GM12878 (cell line): Measurements from ENCODE around the gene RXFP4. TPM values are rescaled to one million over a fixed set of nuclear protein-coding genes. Genes with fewer than 3 reads are reported as not detected.

ENCODE experiments used
- ATAC-seq: fragments of 200-7000 bp; cut with Tn5 transposase; 3 replicates; pipeline ENCODE4 v1.9.1; 2020; ENCODE audit warnings: mild to moderate bottlenecking, moderate library complexity
- BruUV-seq: library from RNA; stranded (reverse); fragments of 400-500 nt; replicated peaks from 2 replicates; lab custom pipeline; 2021; lab: Mats Ljungman, UMichigan
- CTCF ChIA-PET: fragments of 300-600 bp; sonication (Branson Sonifier 250); formaldehyde crosslinking; extraction: SDS; loops from one replicate; lab custom pipeline; 2021; ENCODE audit warnings: inconsistent platforms; lab: Yijun Ruan, JAX
- POLR2A ChIA-PET: fragments of 350-600 bp; formaldehyde crosslinking; extraction: SDS; loops from one replicate; lab custom pipeline; 2021; ENCODE audit warnings: inconsistent platforms; lab: Charles Lee
- RAD21 ChIA-PET: fragments of 300-600 bp; sonication (Branson Sonifier 250); formaldehyde crosslinking; loops from one replicate; lab custom pipeline; 2023; ENCODE audit warnings: antibody characterized with exemption; ENCODE audit not compliant: unreplicated experiment; lab: Charles Lee
- SMC1A ChIA-PET: fragments of 300-600 bp; sonication (Branson Sonifier 250); formaldehyde crosslinking; loops from one replicate; lab custom pipeline; 2023; ENCODE audit not compliant: unreplicated experiment, uncharacterized antibody; lab: Charles Lee
- DNase-seq: peaks from one replicate; pipeline ENCODE4 v3.0.0-alpha.2; 2011; ENCODE audit warnings: low read depth, low spot score
- FAIRE-seq: peaks from 3 replicates; lab custom pipeline; 2011; peaks lifted over from hg19 to GRCh38; lab: Jason Lieb, UNC
- H2AFZ ChIP-seq: 2 replicates; pipeline ENCODE4 v1.6.0; 2011; ENCODE audit warnings: low read depth, low read length, control low read depth; ENCODE audit not compliant: control insufficient read depth
- H3K27ac ChIP-seq: 2 replicates; pipeline ENCODE4 v1.5.1; 2011; ENCODE audit warnings: control low read depth; ENCODE audit not compliant: control insufficient read depth, insufficient read depth
- H3K27me3 ChIP-seq, 2 experiments: replicated peaks in 1 of 2; 2 replicates each; pipeline versions ENCODE4 v1.6.0 to v1.6.1; 2011; ENCODE audit warnings: low read length in 1 of 2; ENCODE audit not compliant: control insufficient read depth in 2 of 2, insufficient read depth in 2 of 2
- H3K36me3 ChIP-seq, 2 experiments: 2 replicates each; pipeline ENCODE4 v1.5.1; 2011; ENCODE audit warnings: low read length in 1 of 2; ENCODE audit not compliant: control insufficient read depth in 2 of 2, insufficient read depth in 2 of 2
- H3K4me1 ChIP-seq: 2 replicates; pipeline ENCODE4 v1.6.1; 2011; ENCODE audit warnings: mild to moderate bottlenecking, low read length, moderate library complexity, mixed read lengths; ENCODE audit not compliant: control insufficient read depth, insufficient read depth
- H3K4me2 ChIP-seq: 2 replicates; pipeline ENCODE4 v1.6.0; 2011; ENCODE audit warnings: control low read depth; ENCODE audit not compliant: control insufficient read depth, insufficient read depth
- H3K4me3 ChIP-seq: fragments of 200-600 bp; sonication (generic); 2 replicates; pipeline ENCODE4 v1.5.1; 2016
- H3K79me2 ChIP-seq: 2 replicates; pipeline ENCODE4 v1.6.0; 2011; ENCODE audit warnings: low read length; ENCODE audit not compliant: control insufficient read depth, insufficient read depth
- H3K9ac ChIP-seq: 2 replicates; pipeline ENCODE4 v1.8.0; 2011; ENCODE audit warnings: low read length, control low read depth, mixed read lengths; ENCODE audit not compliant: control insufficient read depth, insufficient read depth
- H3K9me3 ChIP-seq: replicated peaks from 3 replicates; pipeline ENCODE4 v1.5.1; 2011; ENCODE audit warnings: mild to moderate bottlenecking, low read length; ENCODE audit not compliant: control insufficient read depth, insufficient read depth
- H4K20me1 ChIP-seq: 2 replicates; pipeline ENCODE4 v1.6.0; 2011; ENCODE audit not compliant: control insufficient read depth, insufficient read depth
- IRF3 ChIP-seq: fragments of 450-650 bp; IDR thresholded peaks from 2 replicates; pipeline ENCODE4 v1.6.1; 2014; ENCODE audit warnings: mild to moderate bottlenecking
- NRF1 ChIP-seq: conservative IDR thresholded peaks from 2 replicates; pipeline ENCODE4 v1.6.1; 2011; ENCODE audit warnings: mild to moderate bottlenecking, low read depth, low read length, improper control_type of control experiment
- POU2F2 ChIP-seq: IDR thresholded peaks from 3 replicates; pipeline ENCODE4 v1.6.1; 2011; ENCODE audit warnings: low read depth, mild to moderate bottlenecking, low read length, borderline replicate concordance
- RAD21 ChIP-seq: IDR thresholded peaks from 2 replicates; pipeline ENCODE4 v1.6.1; 2011; ENCODE audit warnings: mild to moderate bottlenecking, low read depth, low read length, moderate library complexity; ENCODE audit not compliant: insufficient read depth
- TAF1 ChIP-seq: IDR thresholded peaks from 2 replicates; pipeline ENCODE4 v1.6.1; 2011; ENCODE audit warnings: mild to moderate bottlenecking, low read depth, low read length, borderline replicate concordance
- USF1 ChIP-seq: IDR thresholded peaks from 2 replicates; pipeline ENCODE4 v1.6.1; 2011; ENCODE audit warnings: borderline replicate concordance, low read depth, mild to moderate bottlenecking, moderate library complexity, mixed read lengths, low read length; ENCODE audit not compliant: insufficient read depth; ENCODE audit errors: extremely low read length
- ZBTB11 ChIP-seq: fragments of 450-650 bp; formaldehyde crosslinking; IDR thresholded peaks from 2 replicates; pipeline ENCODE4 v1.5.0; 2022; ENCODE audit warnings: mild to moderate bottlenecking, missing genetic modification characterization
- WGBS: methylation state at CpG from one replicate; pipeline ENCODE4 v1.1.6; 2016; ENCODE audit warnings: low lambda C conversion rate; ENCODE audit not compliant: insufficient replicate concordance, insufficient coverage; ENCODE audit errors: missing lambda C conversion rate; 5-methylcytosine and 5-hydroxymethylcytosine counted together
- in situ Hi-C: fragments of 300-500 bp; cut with MboI; formaldehyde crosslinking; loops from 9 replicates; pipeline ENCODE4 v1.14.3; 2018; ENCODE audit warnings: mixed read lengths
- intact Hi-C: fragments of 100-400 bp; cut with micrococcal nuclease; formaldehyde crosslinking; loops from one replicate; pipeline ENCODE4 v1.14.2; 2022; ENCODE audit not compliant: unreplicated experiment
- polyA plus RNA-seq, 11 experiments: library from polyadenylated mRNA; depleted of rRNA in 4 of 11; unstranded in 6 of 11; stranded (reverse) in 5 of 11; fragments of >200 nt; fragmentation: Nextera tagmentation in 4 of 11; fragmentation: Illumina TruSeq in 1 of 11; extraction: Ambion mirVana in 4 of 11; extraction: Trizol in 1 of 11; gene quantifications; 1 replicate in 1 of 11; 2 replicates in 10 of 11; pipeline versions ENCODE4 v1.2.1 to v1.2.3, GENCODE V29; 2011 to 2016; ENCODE audit warnings: inconsistent platforms in 2 of 11, missing spikeins in 2 of 11, low read depth in 1 of 11
- total RNA-seq, 4 experiments: library from RNA; depleted of rRNA in 3 of 4; stranded (reverse); fragments of >200 nt in 3 of 4; fragmentation: Illumina TruSeq in 1 of 4; extraction: Trizol in 1 of 4; gene quantifications; 2 replicates each; pipeline versions ENCODE4 v1.2.1 to v1.2.3, GENCODE V29; 2013 to 2021

The RXFP4 gene
- total and polyA plus RNA-seq, 10 of the 15 experiments (the other 5 are each of a cell fraction or from before 2014, with no cell fraction given), result 0.10 to 0.40 (median 0.39) TPM; not detected in 7

GRCh38 chr1:155925506-155925905, 15.9 kb upstream of the RXFP4 start:
- H2AFZ ChIP-seq, result no peak overlapping the region
- no peak for TF ChIP-seq IRF3
- TF ChIP-seq POU2F2, result no peak
- H3K4me1 ChIP-seq, result no peaks in the 10 kb centered on the region
- BruUV-seq, result no TSS peak
- no peaks in the 10 kb centered on the region for H3K9me3 ChIP-seq
- intact Hi-C loops (no loop called here), in situ Hi-C loops (no loop called here)
- 94% methylated on average over 2 of the region's 2 CpGs for WGBS
- no peak overlapping the region for H3K9ac ChIP-seq
- CTCF ChIA-PET, result no interaction called here
- SMC1A ChIA-PET, result no interaction called here
- H3K27ac ChIP-seq, result no peak overlapping the region
- peaks cover 17 to 49% of the 10 kb centered on the region in 2 experiments for H3K36me3 ChIP-seq
- no peaks in the 10 kb centered on the region for H3K27me3 ChIP-seq
- RAD21 ChIA-PET, result interaction anchor here (0.7 kb wide), 2 partner anchors 52 to 53 kb away, joined by 3 read pairs; partner anchors contain the start of gene ARHGEF2
- peaks cover 13% of the 10 kb centered on the region for H3K79me2 ChIP-seq
- no peak for FAIRE-seq
- no peak for ATAC-seq
- H3K4me2 ChIP-seq, result no peak overlapping the region
- H4K20me1 ChIP-seq, result peaks cover 3% of the 10 kb centered on the region
- POLR2A ChIA-PET, result interaction anchor here (0.5 to 0.7 kb wide), 3 partner anchors 8 to 280 kb away, joined by 3 to 5 read pairs (median 4); no protein-coding TSS in a partner anchor
- no peak overlapping the region for H3K4me3 ChIP-seq
- DNase-seq, result no peak

GRCh38 chr1:155929057-155929456, 12.4 kb upstream of the RXFP4 start:
- in situ Hi-C loops, result no loop called here
- Histone ChIP-seq H3K27ac (no peak overlapping the region), H3K4me2 (no peak overlapping the region)
- TF ChIP-seq ZBTB11 (CRISPR knock-in tag) (no peak), RAD21 (no peak), TAF1 (no peak), USF1 (no peak), NRF1 (no peak)

More at GRCh38 chr1:155929057-155929456, 12.4 kb upstream of the RXFP4 start:
- POLR2A ChIA-PET, result interaction anchor here (3.0 kb wide), 1 partner anchor 70 kb away, joined by 11 read pairs; the partner anchor contains the start of gene SYT11
- Histone ChIP-seq H2AFZ (no peak overlapping the region), H3K9ac (no peak overlapping the region), H3K4me3 (no peak overlapping the region), H3K4me1 (peaks cover 10% of the 10 kb centered on the region), H3K36me3 (peaks cover 7 to 43% of the 10 kb centered on the region in 2 experiments), H3K79me2 (peaks cover 48% of the 10 kb centered on the region), H3K27me3 (no peaks in the 10 kb centered on the region), H3K9me3 (no peaks in the 10 kb centered on the region), H4K20me1 (peaks cover 5% of the 10 kb centered on the region; the same call in 1 of the 2 replicates)
- RAD21 ChIA-PET, result no interaction called here
- BruUV-seq, result no TSS peak
- SMC1A ChIA-PET, result interaction anchor here (1.6 to 5.1 kb wide), 3 partner anchors 13 to 31 kb away, joined by 6 to 22 read pairs (median 7); no protein-coding TSS in a partner anchor
- DNase-seq, result no peak
- no peak for ATAC-seq
- 88% methylated on average over 5 of the region's 5 CpGs for WGBS
- intact Hi-C loops, result no loop called here
- FAIRE-seq, result no peak
- CTCF ChIA-PET, result no interaction called here
